GM18873 (cell line): Measurements from ENCODE around the gene CHD5.

ENCODE experiments used
- ATAC-seq: cut with Tn5 transposase; IDR thresholded peaks from one replicate; pipeline ENCODE4 v1.9.1; 2021; ENCODE audit warnings: mild to moderate bottlenecking, moderate library complexity, moderate number of reproducible peaks; ENCODE audit not compliant: unreplicated experiment, low FRiP score

The CHD5 gene

GRCh38 chr1:6103111-6103853, 76.8 kb downstream of the CHD5 start:
- ATAC-seq, result no peak

- ATAC-seq, result no peak
Measured at GRCh38 chr1:6102532-6102845, 77.6 kb downstream of the CHD5 start.

GRCh38 chr1:6101826-6102531, 78.1 kb downstream of the CHD5 start:
- ATAC-seq, result no peak

GRCh38 chr1:6100861-6101783, 79.0 kb downstream of the CHD5 start:
- no peak for ATAC-seq

GRCh38 chr1:6099787-6100765, 80.0 kb downstream of the CHD5 start:
- ATAC-seq, result no peak

- ATAC-seq, result no peak
Measured at GRCh38 chr1:6099297-6099696, 80.8 kb downstream of the CHD5 start.

GRCh38 chr1:6098303-6099215, 81.6 kb downstream of the CHD5 start:
- ATAC-seq, result no peak

- no peak for ATAC-seq
Measured at GRCh38 chr1:6097824-6098223, 82.3 kb downstream of the CHD5 start.

- ATAC-seq, result no peak
Measured at GRCh38 chr1:6097117-6097595, 83.0 kb downstream of the CHD5 start.

- no peak for ATAC-seq
Measured at GRCh38 chr1:6096243-6097116, 83.6 kb downstream of the CHD5 start.

- ATAC-seq, result no peak
Measured at GRCh38 chr1:6095511-6096242, 84.4 kb downstream of the CHD5 start.

- ATAC-seq, result no peak
Measured at GRCh38 chr1:6094801-6095505, 85.2 kb downstream of the CHD5 start.

GRCh38 chr1:6094246-6094645, 85.9 kb downstream of the CHD5 start:
- no peak for ATAC-seq

- no peak for ATAC-seq
Measured at GRCh38 chr1:6093611-6094010, 86.5 kb downstream of the CHD5 start.

GRCh38 chr1:6093071-6093470, 87.0 kb downstream of the CHD5 start:
- ATAC-seq, result no peak

GRCh38 chr1:6092211-6092610, 87.9 kb downstream of the CHD5 start:
- ATAC-seq, result no peak

- no peak for ATAC-seq
Measured at GRCh38 chr1:6091823-6092109, 88.4 kb downstream of the CHD5 start.
